COLO829 (cell line): Measurements from ENCODE around the gene DTD2.
"Not testable (repeated sequence)": the region's sequence is repeated elsewhere in the genome, so short reads cannot be mapped to it uniquely, and the experiment has no call there.

Experiments
- DNase-seq: peaks from one replicate; pipeline ENCODE4 v3.0.0; 2012; ENCODE audit warnings: low spot score

DTD2 gene

DNA sequence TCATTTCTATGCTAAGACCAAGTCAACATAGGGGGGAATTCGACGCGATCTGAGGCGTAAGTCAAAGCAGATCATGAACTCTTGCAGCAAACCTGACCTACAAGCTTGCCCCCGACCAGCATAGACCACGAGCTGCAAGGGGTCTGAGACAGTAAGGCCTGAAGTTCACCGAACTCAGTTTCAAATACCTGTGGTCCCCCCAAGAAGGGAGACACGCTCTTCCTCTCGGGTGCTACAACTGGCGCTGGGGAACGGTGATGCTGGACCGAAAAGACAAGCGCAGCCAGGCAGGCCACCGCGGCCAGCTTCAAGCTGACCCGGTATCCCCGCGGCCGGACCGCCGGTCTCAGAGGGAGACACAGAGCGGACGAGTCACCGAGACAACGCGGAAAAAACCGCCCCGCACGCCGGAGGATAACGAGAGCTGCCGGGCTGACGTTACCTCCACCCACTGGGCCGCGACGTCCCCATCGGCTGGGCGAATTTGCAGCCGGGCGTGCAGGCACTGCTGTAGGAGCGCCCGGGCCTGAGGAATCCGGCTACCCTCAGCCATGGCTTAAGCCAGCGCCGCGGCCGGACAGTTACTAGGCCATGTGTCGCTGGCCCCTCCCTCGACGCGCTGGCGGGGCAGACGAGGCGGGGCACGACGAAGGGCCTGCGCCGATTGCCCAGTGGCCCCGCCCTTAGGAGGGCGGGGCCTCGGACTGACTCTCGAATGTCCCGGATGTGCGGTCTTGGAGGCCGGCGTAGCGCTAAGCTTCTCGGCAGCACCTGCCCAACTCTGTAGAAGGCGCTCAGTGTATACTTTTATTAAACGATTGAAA lies at the start of gene DTD2:
Gene DTD2, minus strand, starts transcription at position 666 of the 824 bp plus-strand sequence. Its CDS starts 113 bp downstream, at position 553.
- peak; percentile 91 for DNase-seq

DNA sequence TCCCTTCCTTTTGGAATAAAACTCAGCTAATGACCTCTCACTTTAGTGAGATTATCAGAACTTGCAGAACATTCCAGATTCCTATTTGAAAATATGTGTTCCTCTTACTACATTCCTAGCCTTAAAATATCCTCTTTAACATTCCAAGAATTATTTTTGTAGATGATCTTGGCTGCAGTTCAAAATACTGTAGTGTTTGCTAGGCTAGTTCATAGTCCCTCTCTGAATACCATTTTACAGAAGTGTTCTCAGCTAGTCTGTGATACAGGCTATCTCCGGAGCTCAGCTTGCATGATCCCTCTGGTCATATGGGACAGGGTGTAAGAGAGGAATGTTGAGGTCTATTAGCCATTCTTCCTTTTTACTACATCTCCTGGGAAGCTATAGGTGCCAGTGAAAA lies 48.1 kb upstream of the DTD2 start:
- peak; percentile 8 for DNase-seq

DNA sequence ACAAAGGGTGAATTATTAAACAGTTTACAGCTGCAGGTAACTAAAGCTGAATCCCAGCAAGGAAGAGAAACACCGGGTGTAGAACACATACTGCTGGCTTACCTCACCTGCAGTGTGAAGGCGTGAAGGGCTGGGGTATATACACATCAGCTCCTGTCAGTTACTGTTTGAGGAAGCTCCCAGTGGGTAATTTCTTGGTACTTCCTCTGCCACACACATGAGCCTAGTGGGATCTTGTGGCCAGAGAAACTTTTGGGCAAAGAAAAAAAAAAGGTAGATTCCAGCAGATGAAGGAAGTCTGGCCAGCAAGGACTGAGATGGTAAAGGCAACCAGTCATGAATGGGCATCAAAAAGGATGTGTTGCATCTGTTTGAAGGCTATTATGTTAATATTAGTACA lies 44.6 kb upstream of the DTD2 start:
- no peak for DNase-seq

DNA sequence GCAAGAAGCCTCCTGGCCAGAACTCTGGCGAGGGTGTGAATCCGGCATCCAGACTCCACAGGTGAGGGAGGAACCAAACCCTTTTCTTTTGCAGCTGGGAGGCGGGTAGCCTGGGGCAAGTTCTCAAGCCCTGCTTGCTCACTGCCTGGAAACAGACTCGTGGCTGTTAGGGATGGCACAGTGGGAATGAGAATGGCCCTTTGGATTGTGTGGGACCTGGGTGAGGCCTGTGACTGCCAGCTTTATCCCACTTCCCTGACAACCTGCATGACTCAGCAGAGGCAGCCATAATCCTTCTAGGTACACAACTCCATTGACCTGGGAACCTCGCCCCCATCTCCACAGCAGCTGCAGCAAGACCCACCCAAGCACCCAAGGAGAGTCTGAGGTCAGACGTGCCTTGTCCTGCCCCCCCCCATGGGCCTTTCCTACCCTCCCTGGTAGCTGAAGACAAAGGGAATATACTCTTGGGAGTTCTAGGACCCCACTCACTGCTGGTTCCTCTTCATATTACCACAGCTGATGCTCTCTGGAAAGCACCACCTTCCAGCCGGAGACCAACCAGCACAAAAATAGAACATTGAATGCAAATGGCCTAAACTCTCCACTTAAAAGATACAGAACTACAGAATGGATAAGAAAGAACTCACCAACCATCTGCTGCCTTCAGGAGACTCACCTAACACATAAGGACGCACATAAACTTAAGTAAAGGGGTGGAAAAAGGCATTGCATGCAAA lies 35.6 kb upstream of the DTD2 start:
- DNase-seq = no peak

DNA sequence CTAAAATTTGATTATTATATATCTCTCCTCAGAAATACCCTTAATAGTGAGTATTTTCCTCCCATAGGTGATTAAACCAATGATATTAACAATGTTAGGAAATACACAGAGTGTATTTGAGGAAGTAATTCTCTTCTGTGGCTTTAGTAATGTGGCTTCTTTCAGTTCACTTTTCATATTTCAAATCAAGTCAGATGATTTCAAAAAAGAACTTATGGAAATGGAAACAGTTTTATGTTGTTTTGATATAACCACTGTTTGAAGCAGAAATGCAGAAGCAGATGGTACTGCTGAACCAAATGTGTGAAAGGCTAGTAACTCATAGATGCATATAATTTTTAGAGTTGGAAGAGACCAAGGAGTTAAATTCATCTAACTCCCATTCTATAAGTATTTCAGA lies 32.4 kb upstream of the DTD2 start:
- DNase-seq = no peak

DNA sequence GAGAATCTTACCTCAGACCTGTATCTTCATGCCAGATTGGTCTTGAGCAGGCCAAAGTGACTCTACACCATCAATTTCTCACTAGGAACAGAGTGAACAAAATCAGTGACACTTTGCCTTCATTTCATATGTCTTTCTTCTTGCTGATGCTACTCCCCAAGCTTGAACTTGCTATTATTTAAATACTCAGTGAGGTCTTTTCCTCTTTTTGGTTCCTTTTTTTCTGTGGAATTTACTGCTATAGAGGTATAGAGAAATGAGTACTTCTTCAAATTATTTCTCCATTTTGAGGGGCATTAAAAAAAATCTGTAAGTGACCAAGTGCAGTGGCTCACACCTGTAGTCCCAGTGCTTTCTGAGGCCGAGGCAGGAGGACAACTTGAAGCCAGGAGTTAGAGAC lies 30.6 kb upstream of the DTD2 start, which contains the start of gene GPR33:
Gene GPR33, minus strand, starts transcription at position 154 of the 400 bp plus-strand sequence. CDS start 4,074 bp downstream, outside the sequence.
- DNase-seq = no peak

DNA sequence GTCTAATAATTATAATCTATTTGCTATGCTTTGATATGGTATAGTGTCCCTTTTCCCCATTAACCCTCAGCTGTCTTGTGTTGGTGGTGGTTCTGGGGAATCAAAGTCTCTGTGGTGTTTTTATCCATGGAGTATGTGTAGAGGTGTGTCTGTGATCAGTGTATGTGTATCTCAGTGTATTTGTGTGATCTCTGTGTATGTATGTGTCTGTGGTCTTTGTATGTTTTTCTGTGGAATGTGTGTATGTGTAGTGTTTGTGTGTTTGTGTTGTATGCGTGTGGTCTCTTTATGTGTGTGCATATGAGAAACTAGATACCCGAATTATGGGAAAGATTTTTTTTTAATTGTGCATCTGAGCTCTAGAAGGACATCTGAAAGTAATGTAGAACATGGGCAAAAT lies 29.5 kb upstream of the DTD2 start:
- DNase-seq = no peak

DNA sequence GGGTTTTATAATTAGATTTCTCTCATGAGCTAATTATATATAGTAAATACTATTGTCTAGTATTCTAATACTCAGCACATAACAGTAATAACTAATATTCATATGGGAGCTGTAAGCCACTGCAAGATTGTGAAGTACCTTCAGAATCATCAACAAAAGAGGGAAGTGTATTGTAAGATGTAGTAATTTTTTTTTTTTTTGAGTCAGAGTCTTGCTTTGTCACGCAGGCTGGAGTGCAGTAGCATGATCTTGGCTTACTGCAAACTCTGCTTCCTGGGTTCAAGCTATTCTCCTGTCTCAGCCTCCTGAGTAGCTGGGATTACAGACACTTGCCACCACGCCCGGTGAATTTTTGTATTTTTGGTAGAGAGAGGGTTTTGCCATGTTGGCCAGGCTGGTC lies 27.4 kb upstream of the DTD2 start:
- DNase-seq = no peak

DNA sequence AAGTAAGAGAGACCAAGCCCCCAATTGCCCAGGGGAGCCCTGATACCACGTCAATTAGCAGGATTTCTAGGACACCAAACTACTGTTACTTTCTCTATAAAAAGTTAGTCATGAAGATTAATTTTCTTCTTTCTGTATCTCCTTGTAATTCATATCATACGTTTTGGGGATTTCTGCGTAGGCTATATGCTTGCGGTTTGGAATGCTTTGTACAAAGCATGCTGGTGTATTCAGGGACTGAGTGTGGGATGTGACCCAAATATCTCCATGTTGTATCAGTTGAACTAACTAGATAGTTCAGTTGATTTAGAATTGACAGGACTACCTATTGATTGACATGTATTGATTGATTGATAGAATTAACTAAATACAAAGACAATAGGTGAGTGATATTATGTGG lies 22.9 kb upstream of the DTD2 start:
- no peak for DNase-seq

DNA sequence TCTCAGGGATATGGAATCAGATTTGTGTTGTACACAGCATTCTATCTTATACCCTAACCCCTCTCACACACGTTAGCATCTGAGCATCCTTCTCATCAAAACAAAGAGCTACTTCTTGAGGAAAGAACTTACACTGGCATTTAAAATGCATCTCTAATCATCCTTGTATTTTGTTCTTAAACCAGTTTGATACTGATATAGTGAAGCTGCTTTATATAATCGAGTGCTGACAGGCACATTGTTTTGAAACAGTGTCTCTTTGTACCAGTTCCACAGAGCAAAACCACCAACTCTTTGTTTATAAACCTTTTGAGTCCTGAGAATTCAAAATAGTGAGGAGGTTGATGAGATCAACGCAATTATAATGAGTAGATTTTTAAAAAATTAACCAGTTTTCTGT lies 21.7 kb upstream of the DTD2 start:
- peak; percentile 59 for DNase-seq

DNA sequence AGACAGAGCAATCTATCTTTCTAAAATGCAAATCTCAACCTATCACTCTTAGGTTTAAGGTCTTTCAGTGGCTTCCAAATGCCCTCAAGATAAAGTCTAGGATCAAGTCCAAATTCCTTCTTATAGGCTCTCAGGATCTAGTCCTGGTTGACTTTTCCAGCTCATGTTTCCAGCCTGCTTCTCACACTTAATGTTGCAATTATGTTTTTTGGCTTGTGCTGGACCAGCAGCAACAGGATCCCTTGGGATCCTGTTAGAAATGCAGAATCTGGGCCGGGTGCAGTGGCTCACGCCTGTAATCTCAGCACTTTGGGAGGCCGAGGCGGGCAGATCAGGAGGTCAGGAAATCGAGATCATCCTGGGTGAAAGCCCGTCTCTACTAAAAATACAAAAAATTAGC lies 19.9 kb upstream of the DTD2 start:
- DNase-seq = no peak

DNA sequence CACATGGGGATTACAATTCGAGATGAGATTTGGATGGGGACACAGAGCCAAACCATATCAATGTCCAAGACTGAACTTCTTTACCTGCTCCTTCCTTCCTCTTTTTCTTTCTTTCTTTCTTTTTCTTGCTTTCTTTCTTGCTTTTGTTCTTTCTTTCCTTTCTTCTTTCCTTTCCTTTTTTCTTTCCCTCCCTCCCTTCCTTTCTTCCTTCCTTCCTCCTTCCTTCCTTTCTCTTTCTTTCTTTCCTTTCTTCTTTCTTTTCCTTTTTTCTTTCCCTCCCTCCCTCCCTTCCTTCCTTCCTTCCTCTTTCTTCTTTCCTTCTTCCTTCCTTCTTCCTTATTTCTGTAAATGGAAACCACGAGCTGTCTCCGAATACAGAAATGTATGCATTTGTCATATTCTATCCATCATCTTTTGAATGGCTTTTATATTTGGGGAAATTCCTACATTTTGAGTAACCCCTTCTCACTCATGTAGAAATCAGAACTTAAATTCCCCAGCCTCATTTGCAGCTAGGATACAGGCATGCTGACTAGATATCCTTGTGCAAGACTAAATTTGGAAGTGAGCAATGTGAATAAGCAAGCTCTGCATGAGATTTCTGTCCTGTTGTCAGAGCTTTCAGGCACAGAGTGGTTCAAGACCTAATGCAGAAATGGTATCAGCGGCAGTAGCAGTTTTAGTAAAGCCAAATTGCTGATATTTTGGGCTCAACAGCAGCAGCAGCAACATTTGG lies 19.0 kb upstream of the DTD2 start:
- no peak for DNase-seq

DNA sequence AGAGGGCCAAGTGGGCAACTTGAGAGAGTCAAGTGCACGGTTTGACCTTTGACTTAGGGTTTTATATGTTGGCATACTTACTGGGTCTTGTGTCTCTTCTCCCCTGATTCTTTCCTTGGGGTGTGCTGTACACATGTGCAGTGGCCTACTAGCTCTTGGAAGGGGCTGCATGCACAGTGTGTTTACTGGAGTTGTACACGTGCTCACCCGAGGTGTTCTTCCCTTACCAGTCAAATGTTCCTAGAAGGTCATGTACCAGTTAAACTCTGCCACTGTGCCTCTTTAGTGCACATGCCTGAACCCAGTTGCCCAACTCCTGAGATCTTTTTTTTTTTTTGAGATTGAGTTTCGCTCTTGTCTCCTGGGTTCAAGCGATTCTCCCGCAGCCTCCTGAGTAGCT lies 9.2 kb upstream of the DTD2 start:
- no peak for DNase-seq

DNA sequence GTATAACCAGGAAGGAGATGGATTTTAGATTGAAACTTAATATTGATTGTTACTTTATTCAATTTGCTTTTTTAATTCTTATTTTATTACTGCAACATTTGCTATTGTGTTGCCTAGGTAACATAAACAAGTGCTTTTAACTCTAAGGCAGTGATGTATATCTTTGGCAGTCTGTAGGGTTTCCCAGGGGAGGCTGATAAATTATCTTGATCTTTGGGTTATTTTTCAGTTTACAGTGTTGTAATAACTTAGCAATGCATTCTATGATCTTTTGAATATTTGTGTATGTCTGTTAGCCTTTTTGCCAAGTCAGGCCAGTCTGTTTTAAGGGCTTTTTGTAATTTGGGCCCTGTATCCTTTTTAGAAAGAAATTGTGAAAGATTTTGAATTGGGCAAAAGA lies 7.8 kb upstream of the DTD2 start:
- DNase-seq = no peak

DNA sequence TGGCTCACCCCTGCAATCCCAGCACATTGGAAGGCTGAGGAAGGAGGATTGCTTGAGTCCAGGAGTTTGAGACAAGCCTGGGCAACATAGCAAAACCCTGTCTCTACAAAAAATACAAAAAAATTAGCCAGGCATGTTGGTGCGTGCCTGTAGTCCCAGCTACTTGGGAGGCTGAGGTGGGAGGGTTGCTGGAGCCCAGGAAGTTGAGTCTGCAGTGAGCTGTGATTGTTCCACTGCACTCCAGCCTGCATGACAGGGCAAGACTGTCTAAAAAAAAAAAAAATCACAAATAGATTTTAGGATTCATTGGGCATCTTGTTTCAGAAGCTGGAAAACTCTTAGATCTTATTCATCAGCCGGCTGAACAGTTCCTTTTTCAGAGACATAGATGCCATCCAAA lies 5.1 kb upstream of the DTD2 start:
- not testable (repeated sequence) for DNase-seq

DNA sequence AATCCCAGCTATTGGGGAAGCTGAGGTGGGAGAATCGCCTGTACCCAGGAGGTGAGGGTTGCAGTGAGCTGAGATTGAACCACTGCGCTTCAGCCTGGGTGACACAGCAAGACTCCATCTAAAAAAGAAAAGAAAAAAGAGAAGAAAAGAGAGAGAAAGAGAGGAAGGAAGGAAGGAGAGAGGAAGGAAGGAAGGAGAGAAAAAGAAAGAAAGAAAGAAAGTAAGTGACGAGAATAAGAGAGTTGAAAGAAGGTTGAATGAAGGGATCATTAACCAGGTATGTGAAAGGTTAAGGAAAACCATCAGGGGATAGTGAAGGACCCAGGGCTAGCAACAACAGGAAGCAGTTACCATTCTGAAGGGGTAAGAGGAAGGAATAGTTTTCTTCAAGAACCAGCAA lies 4.2 kb upstream of the DTD2 start:
- DNase-seq = no peak

DNA sequence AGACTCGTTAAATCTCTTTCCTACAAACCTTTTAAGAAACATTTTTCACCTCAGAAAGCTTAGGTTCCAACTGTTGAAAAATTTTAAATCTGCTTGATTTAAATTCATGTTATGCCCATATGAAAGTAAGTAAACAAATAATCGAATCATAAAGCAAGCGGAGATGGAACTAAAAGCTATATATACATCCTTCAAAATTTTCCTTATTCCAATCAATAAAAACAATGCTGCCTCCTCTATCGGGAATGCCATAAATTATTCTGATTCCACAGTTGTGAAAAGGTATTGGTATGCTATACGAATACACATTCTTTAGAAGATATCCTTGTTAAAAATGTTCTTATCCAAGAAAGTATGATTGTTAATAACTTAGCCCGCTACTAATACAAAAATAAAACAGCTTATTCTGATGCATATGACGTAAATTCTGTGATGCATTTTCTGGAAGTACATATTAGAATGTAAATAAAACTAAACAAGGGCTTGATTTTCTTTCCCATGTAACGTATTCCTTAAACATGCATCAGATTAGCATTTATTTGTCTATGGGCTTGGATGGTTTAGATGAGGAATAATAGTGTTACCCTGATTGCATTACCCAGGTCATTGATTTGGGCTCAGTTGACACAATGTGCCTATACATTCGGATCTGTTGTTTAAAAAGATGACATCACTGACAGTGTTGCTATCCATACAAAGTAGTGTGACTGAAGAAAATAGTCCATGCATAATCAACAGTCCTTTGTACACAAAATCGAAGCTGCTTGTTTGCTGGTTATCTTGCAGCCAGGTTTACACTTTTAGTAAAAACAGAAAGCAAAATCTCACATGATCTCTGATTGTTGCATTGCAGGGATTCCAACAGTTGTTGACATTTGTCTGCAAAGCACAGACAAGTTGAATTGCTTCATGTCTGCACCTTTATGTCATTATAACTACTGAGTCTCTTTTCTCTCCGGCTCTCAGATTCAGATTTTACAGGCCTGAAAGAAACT lies 656 bp upstream of the DTD2 start:
- DNase-seq = no peak

DNA sequence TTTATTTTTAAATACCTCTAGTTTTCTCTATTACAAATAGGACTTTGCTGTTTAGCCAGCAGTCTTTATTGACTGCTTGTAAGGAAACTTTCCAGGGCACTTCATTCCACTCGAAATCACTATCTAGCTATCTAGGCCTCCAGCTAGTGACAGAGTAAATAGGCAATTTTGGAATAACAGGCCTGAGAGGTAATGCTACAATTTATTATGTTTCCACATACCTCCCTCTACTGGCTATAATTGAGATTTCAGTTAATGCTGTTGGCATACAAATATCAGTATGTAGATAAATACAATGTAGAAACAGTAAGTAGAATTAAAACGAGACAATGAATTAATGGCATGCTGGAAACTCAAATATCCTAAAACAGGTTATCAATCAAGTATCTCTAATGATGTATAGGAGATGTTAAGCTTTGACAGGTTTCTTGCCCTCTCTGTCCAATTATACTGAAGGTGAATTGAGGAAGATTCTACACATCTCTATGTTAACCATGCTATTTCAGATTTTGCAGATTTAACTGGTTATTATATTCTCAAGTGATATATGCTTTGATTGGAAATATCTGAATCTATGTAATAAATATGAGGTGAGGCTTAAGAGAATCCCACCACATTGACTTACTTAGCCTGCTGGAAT lies 7.2 kb downstream of the DTD2 start:
- peak; percentile 24 for DNase-seq

DNA sequence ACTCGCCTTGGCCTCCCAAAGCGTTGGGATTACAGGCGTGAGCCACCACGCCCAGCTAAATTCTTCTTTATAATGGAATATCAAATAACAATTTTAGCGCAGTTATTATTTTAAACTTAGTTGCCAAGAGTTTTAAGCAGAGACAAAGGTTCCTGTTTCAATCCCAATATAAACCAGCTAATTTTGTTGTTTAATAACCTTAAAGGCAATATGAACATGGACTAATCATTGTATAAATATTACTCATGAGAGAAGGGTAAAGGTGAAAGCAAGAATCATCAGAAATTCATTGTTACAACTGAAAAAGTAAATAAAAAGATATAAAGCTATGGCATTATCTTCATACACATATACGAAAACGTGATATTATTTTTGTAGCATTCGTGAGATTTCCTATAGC lies 8.2 kb downstream of the DTD2 start:
- no peak for DNase-seq

DNA sequence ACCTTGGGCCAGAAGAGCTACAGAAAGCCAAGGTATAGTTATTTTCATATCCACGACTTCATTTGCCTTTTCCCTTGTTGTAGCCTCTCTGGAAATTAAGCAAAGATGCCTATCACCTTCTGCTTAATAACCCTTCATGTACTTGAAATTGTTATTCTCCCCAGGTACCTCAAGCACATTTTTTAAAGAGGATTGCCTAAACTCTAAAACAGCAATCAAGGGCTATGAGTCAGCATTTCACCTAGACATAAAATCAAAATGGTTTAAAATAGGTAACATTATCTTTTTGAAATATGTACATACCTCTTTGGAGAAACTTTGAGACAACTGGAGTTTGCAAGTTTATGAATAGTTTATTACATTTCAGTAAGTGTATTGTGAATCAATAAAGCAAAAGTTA lies 11.6 kb downstream of the DTD2 start:
- DNase-seq = no peak

DNA sequence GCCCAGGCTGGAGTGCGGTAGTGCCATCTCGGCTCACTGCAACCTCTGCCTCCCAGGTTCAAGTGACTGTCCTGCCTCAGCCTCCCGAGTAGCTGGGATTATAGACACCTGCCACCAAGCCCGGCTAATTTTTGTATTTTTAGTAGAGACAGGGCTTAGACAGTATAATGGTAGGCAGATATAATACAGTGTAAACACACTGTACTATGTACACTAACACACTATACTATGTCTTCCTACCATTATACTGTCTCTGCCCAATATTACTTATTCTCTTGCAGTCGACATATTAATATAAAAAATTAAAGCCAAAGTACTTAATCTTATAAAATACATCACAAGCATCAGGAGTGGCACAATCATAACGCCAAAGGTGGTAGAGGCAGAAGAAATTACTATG lies 15.0 kb downstream of the DTD2 start:
- no peak for DNase-seq
